ENCODE measurements around the gene GLIS1. TPM values are rescaled to one million over a fixed set of nuclear protein-coding genes. Genes with fewer than 3 reads are reported as not detected.

GLIS1 gene
- total and polyA plus RNA-seq, 2 donors (not counting 3 experiments of a cell fraction or from before 2014, with no cell fraction given), result not detected

- Histone ChIP-seq H3K27me3 (ENCODE audit: control insufficient read depth in 2 of 2, insufficient read depth in 2 of 2, low read length in 2 of 2) (peaks cover 0 to 2% of the 10 kb centered on the region in 2 experiments), H3K79me2 (ENCODE audit: control insufficient read depth, insufficient read depth, low read length) (no peaks in the 10 kb centered on the region), H3K4me1 (ENCODE audit: control insufficient read depth, extremely low read depth, insufficient read depth, low read length) (no peaks in the 10 kb centered on the region), H3K9me1 (replicated peaks; ENCODE audit: control insufficient read depth, extremely low read depth, insufficient read depth, low read length) (no peaks in the 10 kb centered on the region), H3K9me3 (replicated peaks; ENCODE audit: control insufficient read depth, insufficient read depth, low read length) (no peaks in the 10 kb centered on the region), H3K4me2 (ENCODE audit: insufficient read depth, low read length) (no peak overlapping the region), H3K4me3 (replicated peaks in 1 of 3; ENCODE audit: insufficient read depth in 1 of 3, low read depth in 1 of 3, low read length in 3 of 3) (no peak overlapping the region), H4K20me1 (replicated peaks; ENCODE audit: control insufficient read depth, extremely low read depth, insufficient read depth, low read length) (no peaks in the 10 kb centered on the region), H3K9ac (replicated peaks; ENCODE audit: extremely low read depth, insufficient read depth, low read length) (no peak overlapping the region), H3K27ac (ENCODE audit: insufficient read depth, low read depth, low read length) (no peak overlapping the region), H2AFZ (ENCODE audit: low read depth, low read length) (no peak overlapping the region), H3K36me3 (ENCODE audit: control insufficient read depth in 2 of 2, extremely low read depth in 1 of 2, insufficient read depth in 2 of 2, low read length in 2 of 2) (no peaks in the 10 kb centered on the region)
- DNase-seq (ENCODE audit: low read depth, low spot score) (no peak), FAIRE-seq (no peak)
- ChIA-PET POLR2A (no interaction called here), CTCF (no interaction called here)
- intact Hi-C loops (cut with micrococcal nuclease), result no loop called here
- dilution Hi-C loops (cut with MboI; ENCODE audit: extremely low pct_ligation_motif_present, low sequenced_read_pairs), result no loop called here
- TF ChIP-seq POLR2A (IDR thresholded peaks at IDR 0.05; ENCODE audit: low read depth, low read length), result no peak
- no peak for TF ChIP-seq MAX (IDR thresholded peaks at IDR 0.05; ENCODE audit: insufficient read depth, insufficient read length)
- no peak for TF ChIP-seq CTCF (IDR thresholded peaks at IDR 0.05; ENCODE audit: extremely low read depth in 1 of 2, insufficient read depth in 1 of 2, low read depth in 1 of 2, low read length in 2 of 2)
- no peak for TF ChIP-seq FOS (IDR thresholded peaks at IDR 0.05; ENCODE audit: borderline replicate concordance, insufficient read depth, low read length)
- TF ChIP-seq EZH2 (IDR thresholded peaks at IDR 0.05; ENCODE audit: borderline replicate concordance, low read depth, low read length, severe bottlenecking), result no peak
- no peak for TF ChIP-seq MYC (IDR thresholded peaks at IDR 0.05; ENCODE audit: low read depth, low read length)
- TF ChIP-seq POLR2AphosphoS5 (IDR thresholded peaks at IDR 0.05; ENCODE audit: insufficient read depth, low read depth, low read length), result no peak
- no peak for TF ChIP-seq GATA2 (IDR thresholded peaks at IDR 0.05; ENCODE audit: insufficient read depth, insufficient read length, low read depth, low read length)
- no peak for TF ChIP-seq JUN (IDR thresholded peaks at IDR 0.05; ENCODE audit: borderline replicate concordance, insufficient read depth, insufficient read length, low read depth)
- BruUV-seq (replicated peaks), result no TSS peak
Measured at GRCh38 chr1:53655931-53656746, 82.8 kb downstream of the GLIS1 start.
